GM18870 (cell line): Measurements from ENCODE around the gene SELENOP.
"Not testable (repeated sequence)": the region's sequence is repeated elsewhere in the genome, so short reads cannot be mapped to it uniquely, and the experiment has no call there.

Source experiments
- ATAC-seq: cut with Tn5 transposase; IDR thresholded peaks from one replicate; pipeline ENCODE4 v1.9.1; 2021; ENCODE audit warnings: moderate library complexity; ENCODE audit not compliant: unreplicated experiment

SELENOP gene

DNA sequence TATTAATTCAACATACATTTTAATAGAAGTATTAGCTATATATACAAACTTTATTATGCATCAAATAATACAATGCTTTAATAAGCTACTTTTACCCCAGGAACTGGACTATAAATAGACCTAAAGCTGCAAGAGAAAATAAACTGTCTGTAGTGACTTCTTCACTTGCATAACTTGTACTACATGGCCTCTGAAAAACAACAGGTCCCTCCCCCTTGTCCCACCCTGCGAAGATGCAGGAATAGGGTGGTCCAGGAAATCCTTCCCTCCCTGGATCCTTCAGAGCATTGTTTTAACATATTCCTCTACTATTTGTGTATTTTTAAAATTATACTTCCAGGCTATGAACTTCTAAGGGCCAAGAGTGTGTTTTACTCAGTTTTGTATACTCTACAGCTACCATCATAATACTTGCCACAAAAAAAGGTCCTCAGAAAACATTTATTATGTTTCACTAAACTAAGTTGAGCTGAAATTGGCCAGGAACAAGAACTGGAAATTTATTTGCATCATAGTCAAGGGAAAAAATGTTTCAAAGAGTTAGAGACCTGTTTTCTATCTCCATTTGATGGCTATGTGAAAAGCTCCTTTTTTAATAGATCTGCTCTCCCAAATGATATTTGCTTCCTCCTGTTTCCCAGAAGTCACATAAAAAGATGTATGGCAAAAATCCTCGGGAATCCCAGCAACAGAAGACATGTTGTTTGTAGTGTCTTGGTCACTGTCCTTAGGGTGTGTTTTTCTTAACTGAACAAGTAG, 15.2 kb upstream of the SELENOP start:
- no peak for ATAC-seq

DNA sequence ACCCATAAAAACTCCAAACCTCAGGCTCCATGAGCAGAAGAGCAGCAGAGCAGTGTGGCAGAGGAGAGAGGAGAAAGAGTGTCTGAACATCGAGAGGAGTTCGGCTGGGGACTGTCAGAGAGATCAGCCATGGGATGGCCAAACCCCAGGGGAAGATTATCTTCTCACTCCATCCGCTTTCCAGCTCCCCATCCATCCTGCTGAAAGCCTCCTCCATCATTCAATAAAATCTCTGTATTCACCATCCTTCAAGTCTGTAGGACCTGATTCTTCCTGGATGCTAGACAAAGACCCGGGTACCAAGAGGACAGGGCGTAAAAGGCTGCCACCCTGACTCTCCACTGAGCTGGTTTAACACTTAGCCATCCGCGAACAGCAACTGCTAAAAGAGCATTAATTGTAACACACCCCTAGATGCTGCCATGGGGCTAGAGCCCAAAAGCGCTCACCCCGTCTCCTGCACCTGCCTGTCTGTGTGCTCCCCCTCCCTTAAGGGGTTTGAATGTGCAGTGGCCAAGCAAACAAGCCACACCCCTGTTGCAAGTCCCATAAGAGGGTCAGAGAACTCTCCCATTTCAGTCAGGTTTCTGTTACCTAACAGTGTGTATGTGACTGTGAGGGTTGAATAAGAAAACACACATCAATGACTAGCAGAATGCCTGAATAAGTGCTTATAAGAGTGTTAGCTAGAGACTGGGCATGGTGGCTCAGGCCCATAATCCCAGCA, 13.9 kb upstream of the SELENOP start:
- no peak for ATAC-seq

DNA sequence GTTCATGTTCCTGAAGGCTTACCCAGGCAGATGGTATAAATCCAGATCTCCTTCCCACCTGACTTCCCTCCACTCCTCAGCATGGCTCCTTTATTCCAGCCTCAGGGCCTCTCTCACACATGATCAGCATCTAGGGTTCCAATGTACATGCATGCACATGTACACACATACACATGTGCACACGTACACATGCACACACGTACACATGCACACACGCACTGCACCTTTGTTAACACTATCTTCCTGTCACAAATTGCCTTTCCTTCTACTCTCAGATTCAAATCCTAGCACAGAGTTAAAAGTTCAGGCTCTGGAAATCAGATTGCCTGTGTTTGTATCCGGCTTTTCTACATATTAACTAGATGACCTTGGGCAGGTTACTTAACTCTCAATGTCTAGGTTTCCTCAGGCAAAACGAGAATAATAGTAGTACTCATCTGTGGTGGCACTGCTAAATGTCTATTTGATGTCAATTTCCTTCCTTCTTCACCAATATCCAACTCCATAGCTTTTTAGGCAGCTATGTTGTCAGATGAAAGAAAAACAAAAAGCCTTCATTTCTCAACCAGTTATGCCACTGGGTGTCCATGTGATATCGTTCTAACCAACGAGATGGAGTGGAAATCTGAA, 12.8 kb upstream of the SELENOP start:
- no peak for ATAC-seq

DNA sequence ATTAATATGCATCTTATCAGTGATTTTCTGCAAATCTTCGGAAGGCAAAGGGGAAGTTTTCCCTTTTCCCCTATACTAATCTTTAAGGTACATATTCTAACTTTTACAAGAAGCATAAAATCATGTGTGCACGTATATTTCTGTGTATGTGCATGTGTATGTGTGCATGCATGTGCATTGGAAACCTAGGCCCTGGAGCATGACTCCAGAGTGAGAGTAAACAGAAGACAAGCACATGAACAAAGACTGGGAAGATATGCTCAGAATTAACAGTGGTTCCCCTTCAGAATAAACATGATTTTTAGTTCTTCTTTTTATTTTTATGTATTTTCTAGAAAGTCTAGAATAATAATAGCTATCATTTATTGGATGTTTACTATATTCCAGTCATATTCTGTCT, 10.9 kb upstream of the SELENOP start:
- ATAC-seq, result no peak

DNA sequence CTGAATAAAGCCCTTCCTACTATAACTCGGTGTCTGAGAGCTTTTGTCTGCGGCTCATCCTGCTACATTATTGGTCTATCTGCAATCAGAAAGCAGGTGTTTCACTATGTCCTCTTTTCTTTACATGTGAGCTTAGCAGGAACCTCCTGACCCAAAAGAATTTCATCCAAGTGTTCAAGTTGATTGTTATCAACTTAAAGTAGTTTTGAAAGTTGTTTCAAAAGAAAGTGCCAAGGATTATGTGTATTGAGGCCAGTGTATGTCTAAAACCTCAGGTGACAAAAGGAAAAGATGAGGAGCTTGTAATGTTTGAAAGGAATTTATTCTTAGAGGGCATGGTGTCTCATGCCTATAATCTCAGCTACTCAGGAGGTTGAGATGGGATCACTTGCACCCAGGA, 8.1 kb upstream of the SELENOP start:
- ATAC-seq, result no peak

DNA sequence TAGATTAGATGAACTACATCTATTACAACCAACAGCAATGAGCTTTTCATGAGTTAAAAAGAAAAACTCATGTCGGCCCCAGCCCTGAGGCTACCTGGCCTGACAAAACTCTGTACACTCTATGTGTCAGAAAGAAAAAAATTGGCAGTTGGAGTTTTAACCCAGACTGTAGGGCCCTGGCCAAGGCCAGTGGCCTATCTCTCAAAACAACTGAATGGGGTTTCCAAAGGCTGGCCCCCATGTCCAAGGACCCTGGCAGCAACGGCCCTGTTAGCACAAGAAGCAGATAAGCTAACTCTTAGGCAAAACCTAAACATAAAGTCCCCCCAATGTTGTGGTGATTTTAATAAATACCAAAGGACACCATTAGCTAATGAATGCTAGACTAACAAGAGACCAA, 4.9 kb upstream of the SELENOP start:
- not testable (repeated sequence) for ATAC-seq

DNA sequence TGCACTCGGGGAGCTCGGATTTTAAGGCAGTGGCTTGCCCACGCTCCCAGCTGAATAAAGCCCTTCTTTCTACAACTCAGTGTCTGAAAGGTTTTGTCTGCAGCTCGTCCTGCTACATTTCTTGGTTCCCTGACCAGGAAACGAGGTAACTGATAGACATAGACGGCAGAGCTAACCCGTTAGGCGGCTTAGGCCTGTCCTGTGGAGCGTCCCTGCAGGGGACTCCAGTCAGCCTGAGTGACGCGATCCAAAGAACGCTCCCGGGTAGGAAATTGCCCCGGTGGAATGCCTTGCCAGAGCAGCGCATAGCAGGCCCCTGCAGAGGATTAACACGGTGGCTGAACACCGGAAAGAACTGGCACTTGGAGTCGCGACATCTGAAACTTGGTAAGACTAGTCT, 1.8 kb upstream of the SELENOP start:
- ATAC-seq, result no peak

DNA sequence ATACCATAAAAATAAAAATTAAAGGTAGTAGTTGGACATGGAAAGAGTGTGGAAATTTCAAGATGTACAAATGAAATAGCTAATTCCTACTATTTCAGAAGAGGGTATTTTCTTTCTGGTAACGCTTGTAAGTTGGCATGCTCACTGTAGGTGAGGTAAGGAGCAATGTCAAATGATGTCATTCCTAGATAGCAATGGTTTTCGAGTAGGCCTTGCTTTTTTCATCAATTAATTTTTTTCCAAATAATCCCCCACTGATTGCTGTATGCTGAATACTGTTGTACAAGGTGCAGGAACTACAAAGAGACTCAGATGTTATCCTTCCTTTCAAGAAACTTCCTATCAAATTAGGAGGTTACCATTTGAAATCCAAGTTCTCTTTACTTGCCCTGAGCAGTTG, 928 bp upstream of the SELENOP start:
- no peak for ATAC-seq

DNA sequence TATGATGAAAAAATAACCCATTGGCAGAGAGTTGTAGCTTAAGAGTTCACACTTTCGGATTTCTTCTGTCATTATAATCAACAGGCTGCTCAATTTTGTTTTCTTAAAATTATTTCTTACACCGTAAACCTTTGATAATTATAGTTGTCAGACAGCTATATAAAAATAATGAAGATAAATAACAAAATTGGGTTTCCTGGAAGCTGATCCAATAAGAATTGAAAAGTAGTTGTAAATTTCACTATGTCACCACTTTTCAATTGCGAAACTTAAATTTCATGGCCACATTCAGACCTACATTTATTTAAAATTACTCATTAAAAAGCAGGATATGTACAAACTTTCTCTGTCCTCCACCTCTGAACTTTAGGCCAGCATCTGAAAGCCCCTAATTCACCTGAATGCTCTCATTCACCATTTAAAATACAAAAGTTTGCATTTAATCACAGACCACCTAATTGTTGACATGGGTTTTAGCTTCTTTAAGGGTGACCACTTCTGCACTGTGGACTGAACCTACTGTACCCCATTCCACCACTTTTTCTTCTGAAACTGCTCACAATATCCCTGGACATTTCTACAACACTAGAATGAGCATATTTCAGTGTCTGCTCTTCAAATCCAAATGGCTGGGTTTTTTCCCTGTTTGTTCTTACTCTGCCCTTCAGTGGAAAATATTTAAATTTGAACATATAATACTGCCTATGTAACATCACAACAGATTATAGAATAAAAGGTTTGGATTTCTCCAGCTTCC, 680 bp downstream of the SELENOP start:
- no peak for ATAC-seq

DNA sequence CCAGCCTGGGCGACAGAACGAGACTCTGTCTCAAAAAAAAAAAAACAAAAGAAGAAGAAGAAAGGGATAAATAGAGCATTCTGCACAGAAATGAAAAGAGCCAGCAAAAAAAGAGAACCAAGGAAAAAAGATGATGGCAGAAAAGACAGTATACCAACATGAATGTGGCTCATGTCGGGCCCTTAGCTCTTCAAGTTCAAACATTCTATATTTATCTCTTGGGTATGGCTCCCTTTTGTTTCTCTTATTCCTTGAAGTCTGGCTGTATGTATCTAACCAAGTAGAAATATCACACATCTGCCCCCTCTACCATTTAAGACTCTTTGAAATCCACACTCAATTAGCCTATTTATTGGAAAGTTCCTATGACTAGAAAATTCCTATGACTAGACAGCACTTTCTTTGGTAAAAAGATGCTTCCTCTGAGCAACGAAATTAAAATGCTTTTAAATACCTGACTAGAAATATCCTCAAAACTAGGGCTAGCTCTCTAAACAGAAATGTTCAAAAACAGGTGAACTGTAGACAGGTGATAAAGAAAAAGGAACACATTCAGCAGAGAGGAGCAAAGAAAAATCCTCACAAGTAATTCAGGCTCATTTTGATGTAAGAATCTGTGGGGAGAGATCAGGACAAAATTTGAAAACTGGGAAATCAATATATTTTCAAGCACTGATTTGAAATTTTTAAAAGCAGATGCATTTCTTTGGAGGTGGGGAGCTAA, 2.6 kb downstream of the SELENOP start:
- ATAC-seq, result no peak

DNA sequence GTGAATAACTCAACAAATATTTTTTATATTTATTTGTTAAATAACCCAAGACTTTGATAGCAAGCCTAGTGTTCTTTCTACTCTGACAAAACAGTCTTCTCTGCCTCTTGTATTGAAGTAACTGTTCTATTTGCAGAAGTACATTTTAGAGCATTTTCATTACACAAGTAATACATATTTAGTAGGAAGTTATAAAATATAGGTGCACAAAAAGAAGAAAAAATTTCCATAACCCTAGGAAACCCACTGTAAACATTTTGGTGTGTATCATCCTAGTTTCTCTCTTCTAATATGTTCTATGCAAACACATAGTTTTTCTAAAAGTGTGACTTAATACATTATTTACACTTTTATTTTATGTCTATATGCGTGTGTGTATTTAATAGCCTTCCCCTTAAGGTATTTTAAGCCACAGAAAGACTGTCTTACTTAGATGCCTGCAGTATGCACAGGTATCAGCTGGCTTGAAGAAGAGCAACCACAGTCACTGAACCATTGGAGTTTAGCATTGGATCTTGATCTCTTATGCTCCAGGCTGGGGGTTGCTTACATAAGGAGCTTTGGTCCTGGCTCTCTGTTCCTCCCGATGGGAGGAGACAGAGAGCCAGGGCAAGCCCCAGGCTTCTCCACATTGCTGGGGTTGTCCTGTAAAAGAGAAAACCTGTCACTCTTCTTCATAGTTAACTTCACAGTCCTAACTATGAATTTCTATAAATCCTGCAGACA, 3.8 kb downstream of the SELENOP start:
- no peak for ATAC-seq

DNA sequence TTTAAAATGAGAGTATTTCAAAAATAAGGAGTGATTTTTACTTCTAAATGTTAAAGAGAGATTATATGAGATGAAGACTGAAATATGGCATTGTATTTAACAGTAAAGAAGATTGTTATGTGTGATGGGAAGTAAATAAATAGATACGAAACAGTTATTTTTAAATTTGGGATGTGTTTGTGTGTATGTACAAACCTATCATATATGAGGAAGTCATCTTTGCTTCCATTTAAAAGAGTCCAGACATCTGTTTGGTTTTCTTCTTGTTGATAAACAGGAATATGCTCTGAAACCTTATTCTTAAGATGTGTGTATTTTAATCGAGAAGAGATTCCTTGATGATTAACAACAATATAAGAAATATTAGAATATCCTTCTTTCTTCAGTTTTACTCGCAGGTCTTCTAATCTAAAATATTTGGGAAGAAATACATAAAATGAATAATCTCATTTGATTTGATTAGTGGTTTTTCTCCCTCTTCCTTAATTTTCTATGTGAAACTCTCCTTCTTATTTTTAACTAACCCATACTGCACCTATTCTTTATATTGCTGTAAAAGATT, 4.9 kb downstream of the SELENOP start:
- ATAC-seq, result no peak

DNA sequence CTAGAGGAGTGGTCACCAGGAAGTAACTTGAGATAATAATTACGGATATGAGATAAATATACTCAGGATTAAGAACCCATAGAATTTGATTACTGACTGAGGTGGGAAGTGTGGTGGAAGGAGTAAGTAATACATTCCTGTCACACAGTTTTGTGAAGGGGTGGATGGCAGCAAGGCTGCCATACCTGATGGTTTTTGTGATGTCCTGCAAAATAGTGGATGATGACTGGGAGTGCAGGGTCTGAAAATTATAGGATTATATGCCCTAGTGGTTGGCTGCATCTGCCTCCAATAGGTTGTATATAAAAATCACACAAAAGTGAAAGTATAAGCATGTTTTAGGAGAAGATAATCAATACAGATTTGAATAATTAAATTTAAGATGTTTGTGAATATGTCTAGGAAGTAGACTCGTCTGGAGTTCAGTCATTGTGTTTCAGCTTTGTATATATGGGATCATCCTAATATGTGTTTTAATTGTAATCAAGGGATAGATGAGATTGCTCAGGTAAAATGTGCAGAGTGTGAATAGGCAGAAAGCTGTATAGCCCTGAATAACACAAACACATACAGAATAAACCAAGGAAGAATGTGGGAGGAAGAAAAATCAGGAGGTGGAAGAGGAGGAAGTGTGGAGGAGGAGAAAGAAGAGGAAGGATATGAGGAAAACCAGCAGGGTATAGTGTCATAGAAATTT, 5.5 kb downstream of the SELENOP start:
- ATAC-seq, result no peak

DNA sequence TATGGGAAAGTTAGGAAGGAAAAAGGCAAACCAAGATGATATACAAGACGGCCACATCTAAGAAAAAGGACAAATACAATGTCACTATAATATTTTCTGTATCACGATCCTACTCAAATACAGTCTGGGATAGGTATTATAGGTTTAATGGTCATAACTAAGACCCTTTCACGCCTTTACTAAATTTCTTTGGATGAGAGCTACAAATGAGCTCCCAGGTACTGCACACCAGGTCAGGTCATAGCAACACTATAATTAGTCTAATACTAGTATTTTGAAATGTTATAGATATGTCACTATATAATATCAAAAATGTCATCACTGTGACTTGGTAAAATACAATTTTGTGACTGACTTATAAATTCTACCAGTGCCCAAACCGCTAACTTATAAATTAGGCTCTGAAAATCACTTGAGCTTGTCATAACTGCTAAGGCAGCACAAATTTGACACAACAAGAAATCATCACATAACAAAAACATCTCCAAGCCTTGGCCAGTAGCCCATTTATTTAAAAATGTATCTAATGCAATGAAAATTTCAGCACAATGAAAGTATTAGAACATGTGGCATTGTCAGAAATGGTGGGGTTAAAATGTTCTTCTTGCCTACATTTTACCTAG, 6.9 kb downstream of the SELENOP start:
- ATAC-seq, result no peak

DNA sequence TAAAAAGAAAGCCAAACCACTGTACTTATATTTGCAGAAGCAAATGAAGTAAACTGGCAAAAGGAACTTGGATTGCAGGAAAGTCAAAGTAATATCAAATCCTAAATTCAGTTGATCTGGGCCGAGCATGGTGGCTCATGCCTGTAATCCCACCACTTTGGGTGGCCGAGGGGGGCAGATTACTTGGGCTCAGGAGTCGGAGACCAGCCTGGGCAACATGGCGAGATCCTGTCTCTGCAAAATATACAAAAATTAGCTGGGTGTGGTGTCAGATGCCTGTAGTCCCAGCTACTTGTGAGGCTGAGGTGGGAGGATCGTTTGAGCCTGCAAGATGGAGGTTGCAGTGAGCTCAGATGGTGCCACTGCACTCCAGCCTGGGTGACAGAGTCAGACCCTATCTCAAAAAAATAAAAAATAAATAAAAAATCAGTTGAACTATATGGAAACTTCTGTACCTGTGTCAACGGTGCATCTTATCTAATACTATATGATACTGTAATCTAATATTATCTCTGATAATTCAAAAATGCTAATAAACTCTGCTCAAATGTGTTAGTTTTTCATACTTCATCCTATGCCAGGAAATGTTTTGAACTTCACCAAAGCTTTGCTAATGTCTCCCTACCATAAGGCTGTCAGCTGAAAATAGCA, 10.1 kb downstream of the SELENOP start:
- ATAC-seq, result no peak

DNA sequence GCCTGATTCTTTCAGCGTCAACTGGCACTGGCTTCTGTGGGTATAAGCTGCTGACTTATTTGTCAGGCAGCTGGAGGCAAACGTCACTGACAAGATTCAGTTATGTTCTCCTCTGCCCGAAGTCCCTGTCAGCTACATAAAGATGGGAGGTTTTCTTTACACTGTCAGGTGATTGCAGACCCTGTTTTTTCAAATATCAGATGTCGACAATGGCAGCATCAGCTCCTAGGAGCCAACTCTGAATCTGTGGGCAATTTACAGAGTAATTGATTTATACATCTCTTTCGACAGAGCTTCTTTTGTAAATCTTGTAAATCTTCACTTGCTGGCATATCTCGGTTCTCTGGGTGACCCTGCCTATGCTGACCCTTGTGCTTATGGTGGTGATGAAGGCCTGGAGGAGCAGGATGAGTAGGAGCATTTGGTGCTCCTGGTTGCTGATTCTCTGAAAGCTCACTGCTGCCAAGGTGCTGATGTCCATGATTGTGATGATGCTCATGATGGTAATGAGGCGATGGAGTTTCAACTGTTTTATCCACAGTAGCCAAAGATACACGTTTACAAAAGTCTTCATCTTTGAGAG, 10.9 kb downstream of the SELENOP start:
- no peak for ATAC-seq

DNA sequence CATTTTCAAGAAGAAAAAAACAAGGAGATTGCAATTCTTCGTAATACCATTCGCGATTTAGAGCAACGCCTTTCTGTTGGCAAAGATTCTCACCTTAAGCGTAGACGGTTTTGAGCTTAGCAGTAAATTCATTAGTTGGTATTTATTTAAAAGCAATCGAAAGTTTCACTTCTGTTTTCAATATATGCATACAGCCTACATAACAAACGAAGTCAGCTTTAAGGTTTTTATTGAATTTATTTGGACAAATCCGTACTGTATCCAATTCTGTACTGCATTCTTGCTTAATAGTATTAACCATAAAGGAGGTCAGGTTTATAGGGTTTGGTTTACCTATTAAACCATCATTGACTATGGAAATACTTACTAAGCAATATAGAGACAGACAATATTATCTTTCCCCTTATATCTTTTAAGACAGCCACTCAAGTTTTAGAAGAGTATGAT, 12.0 kb downstream of the SELENOP start:
- ATAC-seq, result no peak

DNA sequence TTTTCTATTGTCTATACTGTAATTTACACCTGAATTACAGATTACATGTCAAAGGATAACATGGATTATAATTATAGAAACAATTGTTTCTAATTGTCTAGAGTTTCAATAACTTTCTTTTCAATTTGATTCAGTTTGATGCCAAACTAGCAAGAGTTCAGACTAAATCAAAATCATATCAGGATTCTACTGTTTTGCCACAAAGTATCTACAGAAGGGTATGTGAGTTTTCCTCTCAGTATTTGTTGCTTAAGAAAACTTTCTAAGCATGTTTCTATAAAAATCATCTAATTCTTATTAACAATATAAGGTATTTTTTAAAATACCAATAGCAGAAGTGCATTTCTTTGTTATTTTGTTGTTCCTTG, 12.5 kb downstream of the SELENOP start:
- no peak for ATAC-seq
